ENCODE measurements around the gene IL1A.
"Not testable (repeated sequence)": the region's sequence is repeated elsewhere in the genome, so short reads cannot be mapped to it uniquely, and the experiment has no call there.

IL1A gene

DNA sequence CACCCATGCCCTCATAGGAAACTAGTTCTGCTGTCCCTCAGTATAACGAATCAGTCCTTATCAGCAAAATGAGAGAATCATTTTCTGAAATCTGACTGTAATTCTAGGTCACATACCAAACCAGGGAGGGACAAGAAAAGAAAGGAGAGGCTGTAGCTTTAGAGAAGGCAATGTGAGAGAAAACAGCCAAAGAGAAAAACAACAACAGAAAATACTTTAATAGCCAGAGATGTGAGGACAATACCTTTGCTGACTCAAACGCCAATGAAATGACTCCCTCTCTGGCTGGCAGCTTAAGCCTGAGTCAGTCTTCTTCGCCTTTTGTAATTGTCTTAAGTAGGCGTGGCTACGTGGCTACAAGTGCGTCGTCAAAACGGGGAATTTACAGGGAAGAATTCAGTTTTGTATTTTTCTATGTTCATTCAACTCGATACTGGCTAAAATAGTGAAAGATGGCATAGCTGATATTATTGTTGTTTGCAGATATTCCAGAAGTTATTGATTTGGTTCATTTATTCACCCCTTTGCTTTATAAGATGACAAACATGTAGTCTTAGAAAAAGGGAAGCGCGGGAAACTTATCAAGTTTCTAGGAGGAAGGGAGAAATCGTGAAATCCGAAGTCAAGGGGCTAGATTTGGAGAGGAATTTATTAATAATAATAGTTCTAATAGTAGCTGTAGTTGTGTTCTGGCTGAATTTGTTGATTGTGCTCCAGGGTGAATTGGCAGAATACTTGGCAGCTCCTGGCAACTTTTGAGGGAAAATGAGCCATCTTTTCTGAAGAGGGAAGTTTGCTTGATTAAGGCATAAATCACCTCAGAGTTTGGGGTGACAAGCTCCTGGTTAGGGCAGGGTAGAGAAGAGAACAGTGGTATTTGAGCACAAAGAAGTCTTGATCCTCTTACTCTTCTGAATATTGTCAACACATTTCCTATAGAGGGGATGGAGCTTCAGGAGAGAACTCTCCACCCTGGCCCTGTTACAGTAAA is at the start of gene IL1A:
Gene IL1A (minus strand): TSS at position 295 of the 991 bp plus-strand sequence. CDS start 723 bp downstream, outside the sequence.
- DNase-seq: no peak

GRCh38 chr2:112833976-112834375 is 49.7 kb upstream of the IL1A start:
- DNase-seq: no peak

GRCh38 chr2:112833639-112833931 is 49.3 kb upstream of the IL1A start:
- not testable (repeated sequence) for DNase-seq

GRCh38 chr2:112832841-112833638 is 48.7 kb upstream of the IL1A start:
- DNase-seq: no peak

DNA sequence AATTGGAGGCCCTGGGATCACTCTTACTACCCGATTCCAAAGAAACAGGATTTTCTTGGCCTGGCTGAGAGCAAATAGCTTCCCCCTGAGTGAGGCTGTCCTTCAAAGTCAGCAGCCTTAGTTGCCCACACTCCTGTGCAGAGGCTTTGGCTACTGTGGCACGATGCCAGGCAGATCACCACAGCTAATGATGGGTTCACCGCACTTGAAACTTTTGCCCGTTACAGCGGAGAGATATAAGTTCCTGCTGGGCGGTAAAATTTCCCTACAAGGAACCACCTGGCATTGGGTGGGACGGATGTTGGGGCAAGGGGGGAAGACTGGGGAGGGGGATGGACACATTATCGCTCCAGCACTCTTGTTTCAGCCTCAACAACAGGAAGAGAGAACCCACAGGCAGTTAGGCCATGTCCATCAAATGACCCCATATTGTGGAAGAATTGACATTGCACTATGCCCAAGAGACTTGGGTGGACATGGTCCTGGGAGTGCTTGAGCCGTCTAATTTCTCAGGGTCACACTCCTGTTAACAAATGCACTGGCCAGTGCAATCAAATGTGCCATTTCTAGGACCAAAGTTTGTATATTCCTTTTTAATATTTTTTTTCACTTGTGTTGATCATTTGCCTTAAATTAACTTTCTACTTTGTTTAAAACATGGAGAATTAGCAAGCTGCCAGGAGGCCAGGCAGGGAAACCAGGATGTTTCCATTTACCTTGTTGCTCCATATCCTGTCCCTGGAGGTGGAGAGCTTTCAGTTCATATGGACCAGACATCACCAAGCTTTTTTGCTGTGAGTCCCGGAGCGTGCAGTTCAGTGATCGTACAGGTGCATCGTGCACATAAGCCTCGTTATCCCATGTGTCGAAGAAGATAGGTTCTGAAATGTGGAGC is 47.9 kb upstream of the IL1A start:
- DNase-seq: no peak

DNA sequence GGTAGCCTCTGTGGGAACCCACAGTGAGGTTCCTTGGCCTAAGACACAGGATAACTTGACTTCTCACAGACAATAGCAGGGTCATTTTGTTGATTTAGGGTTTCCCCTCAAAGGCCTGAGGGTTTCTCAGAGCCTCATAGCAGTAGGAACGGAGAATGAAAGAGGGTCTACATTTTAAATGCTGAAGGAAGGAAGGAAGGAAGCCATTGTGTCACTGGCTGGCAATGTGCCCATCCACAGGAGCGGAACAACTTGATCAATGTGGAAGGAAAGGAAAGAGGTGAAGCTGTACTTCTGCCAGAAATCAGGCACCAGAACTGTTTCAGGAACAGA is 47.2 kb upstream of the IL1A start:
- DNase-seq: no peak

- DNase-seq: no peak
Observed at GRCh38 chr2:112830682-112831512, 46.6 kb upstream of the IL1A start.

- no peak for DNase-seq
Observed at GRCh38 chr2:112829961-112830681, 45.8 kb upstream of the IL1A start.

GRCh38 chr2:112829101-112829960 is 45.0 kb upstream of the IL1A start:
- DNase-seq: no peak

DNA sequence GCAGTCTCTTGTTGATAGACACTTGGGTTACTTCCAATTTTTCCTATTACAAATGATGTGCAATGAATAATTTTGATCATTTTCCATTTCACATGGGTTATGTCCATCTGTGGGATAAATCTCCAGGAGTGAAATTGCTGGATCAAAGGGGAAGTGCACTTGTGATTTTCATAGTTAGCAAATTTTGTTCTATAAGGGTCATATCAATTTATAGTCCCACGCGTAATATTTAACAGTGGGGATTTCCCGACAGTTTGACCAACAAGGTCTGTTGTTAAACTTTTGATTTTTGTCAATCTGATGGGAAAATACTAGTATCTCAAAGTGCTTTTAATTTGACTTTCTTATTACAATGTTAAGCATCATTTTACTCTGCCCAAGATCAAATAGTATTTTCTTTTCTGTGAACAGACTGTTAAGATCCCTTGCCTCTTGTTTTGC is 44.0 kb upstream of the IL1A start:
- DNase-seq: no peak

- no peak for DNase-seq
Observed at GRCh38 chr2:112827604-112828185, 43.4 kb upstream of the IL1A start.

GRCh38 chr2:112827009-112827408 is 42.7 kb upstream of the IL1A start:
- DNase-seq: no peak

- no peak for DNase-seq
Observed at GRCh38 chr2:112825706-112826105, 41.4 kb upstream of the IL1A start.

- DNase-seq: no peak
Observed at GRCh38 chr2:112824694-112825085, 40.4 kb upstream of the IL1A start.

DNA sequence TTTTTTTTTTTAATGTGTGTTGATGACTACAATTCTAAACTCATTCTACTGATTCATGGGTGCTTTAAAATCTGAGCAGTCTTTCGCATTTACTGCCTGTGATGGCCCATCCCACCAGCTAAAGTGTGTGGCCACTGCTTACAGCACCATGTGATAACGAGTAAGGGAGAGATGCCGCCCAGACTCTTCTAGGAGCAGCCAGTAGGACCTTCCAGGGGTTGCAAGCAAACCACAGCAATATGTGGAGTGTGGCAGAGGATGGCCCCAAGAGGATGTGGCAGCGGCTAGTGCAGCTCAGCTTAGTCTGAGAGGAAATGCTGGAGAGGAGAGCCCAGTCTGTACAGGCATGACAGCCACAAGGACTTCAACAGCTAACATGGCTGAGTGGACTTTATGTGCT is 37.4 kb upstream of the IL1A start:
- no peak for DNase-seq

GRCh38 chr2:112821142-112821541 is 36.8 kb upstream of the IL1A start:
- no peak for DNase-seq

GRCh38 chr2:112820343-112820742 is 36.0 kb upstream of the IL1A start:
- DNase-seq: no peak

- no peak for DNase-seq
Observed at GRCh38 chr2:112819081-112819480, 34.8 kb upstream of the IL1A start.

DNA sequence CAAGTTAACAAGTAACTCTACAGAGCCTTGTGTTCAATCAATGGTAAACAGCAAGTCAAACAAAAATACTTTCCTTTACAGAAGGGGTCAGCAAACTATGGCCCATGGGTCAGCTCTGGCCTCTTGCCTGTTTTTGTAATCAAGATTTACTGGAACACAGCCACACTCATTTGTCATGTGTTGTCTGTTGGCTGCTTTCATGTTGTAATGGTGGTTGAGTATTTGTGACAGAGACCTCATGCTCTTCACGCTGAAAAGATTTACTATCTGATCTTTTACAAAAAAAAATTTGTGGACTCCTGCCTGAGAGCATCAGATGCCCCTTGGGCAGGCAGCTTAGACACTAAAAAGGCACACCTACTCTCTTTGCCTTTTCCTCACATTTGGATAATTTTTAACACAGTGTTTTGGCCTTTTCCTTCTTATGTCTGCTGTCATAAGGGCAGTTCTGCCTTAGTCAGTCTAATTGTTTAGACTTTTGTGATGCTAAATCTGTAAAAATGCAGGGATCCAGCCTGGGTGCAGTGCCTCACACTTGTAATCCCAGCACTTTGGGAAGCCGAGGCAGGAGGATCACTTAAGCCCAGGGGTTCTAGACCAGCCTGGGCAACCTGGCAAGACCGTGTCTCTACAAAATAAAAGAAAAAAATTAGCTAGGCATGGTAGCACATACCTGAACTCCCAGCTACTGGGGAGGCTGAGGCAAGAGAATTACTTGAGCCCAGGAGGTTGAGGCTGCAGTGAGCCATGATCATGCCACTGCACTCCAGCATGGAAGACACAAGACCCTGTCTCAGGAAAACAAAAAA is 34.0 kb upstream of the IL1A start:
- DNase-seq: no peak

All from NCI-H2107 (cell line).